ENCODE data around the gene C10orf62. TPM values are rescaled to one million over a fixed set of nuclear protein-coding genes. Genes with fewer than 3 reads are reported as not detected.

Gene C10orf62
- total RNA-seq, 1 donor from 2014 or later, result 0.82 TPM

GRCh38 chr10:97584798-97585438, 4.6 kb upstream of the C10orf62 start:
- DNase-seq, result no peak

GRCh38 chr10:97585439-97585811, 4.1 kb upstream of the C10orf62 start:
- DNase-seq, result no peak

- DNase-seq, result no peak
Observed at GRCh38 chr10:97587183-97587582, 2.3 kb upstream of the C10orf62 start.

DNA sequence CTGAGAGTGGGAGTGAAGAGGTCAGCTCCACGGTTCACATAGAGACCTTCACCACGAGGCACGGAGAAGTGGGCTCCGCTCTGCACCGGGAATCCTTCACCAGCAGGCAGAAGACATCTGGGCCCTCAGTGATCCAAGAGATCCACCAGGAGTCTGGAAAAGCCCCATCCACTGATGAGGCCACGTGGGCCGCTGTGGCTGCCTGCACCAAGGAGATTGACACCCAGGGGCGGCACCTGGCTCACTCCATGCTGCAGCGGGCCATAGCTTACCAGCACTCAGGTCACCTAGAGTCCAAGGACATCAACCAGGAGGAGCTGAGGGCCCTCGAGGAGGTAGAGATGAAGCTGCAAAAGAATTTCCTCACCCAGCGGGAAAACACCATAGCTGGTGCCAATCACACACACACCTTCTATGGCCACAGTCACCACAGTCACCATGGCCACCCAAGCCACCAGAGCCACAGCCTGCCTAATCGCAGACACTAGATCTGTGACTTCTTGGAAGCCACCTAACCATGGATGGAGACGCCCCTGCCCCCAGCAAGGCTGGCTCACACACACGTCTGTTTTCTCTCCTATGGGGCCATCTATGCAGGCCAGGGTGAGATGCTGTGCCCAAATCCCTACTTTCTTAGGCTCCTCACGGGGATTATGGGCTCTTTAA, 694 bp downstream of the C10orf62 start:
- DNase-seq, result no peak

GRCh38 chr10:97590748-97591495, 1.4 kb downstream of the C10orf62 start:
- no peak for DNase-seq

DNA sequence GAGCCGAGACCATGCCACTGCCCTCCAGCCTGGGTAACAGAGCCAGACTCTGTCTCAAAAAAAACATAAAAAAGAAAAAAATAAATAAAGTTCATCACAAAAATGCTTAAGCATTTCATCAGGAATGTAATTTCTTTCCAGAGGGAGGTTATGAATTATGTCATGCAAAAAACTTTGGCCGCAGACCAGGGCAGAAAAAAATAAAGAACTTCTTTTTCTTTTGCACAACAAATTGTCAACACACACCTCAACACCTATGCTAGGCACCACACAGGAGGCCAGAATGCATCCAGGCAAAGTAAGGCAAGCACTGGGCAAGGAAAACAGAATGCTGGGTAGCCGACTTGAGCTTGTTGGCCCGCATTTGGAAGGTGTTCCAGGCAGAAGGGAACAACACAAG, 3.9 kb downstream of the C10orf62 start:
- DNase-seq, result peak; percentile 50

GRCh38 chr10:97596101-97597082, 6.9 kb downstream of the C10orf62 start:
- DNase-seq, result no peak

- no peak for DNase-seq
Observed at GRCh38 chr10:97597778-97598177, 8.3 kb downstream of the C10orf62 start.

DNA sequence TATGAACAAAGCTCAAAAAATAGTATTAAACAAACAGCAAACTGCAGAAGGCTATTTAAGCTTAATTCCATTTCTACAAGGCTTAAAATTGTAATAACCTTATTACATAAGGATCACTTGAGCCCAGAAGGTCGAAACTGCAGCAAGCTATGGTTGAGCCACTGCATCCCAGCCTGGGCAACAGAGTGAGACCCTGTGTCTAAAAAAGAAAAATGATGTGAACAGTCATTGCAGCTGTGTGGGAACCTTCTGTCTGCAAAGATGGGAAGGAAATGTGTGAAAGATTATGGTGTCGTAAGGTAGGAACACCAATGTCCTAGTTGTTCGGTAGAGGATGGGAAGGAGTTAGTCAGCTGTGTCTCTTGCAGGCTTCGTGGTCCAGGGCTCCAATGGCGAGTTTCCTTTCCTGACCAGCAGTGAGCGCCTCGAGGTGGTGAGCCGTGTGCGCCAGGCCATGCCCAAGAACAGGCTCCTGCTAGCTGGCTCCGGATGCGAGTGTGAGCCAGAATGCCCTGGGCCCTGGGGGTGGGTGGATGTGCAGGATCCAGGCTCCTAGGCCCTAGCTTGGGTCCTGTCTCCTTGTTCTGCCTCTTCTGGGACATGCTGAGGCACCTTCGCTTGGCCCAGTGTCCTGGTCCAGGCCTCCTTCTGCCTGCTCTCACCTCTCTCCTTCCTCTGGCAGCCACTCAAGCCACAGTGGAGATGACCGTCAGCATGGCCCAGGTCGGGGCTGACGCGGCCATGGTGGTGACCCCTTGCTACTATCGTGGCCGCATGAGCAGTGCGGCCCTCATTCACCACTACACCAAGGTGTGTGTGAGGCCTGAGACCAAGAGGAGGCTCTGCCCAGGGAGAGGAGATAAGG, 9.1 kb downstream of the C10orf62 start:
- DNase-seq, result no peak

DNA sequence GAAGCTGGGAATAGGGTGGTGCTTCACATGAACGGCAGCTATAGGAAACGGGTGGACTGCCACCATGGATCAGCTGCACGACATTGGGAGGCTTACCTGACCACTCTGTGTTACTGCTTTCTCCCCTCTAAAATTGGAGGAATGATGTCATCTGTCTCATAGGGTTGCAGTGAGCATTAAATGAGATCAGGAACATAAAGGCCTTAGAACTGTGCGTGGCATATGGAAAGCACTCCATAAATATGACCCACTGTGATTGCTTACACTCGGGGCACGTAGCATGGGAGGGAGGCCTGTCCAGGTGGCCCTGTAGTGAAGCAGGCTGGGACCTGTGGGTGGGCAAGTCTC, 9.7 kb downstream of the C10orf62 start:
- DNase-seq, result no peak

DNA sequence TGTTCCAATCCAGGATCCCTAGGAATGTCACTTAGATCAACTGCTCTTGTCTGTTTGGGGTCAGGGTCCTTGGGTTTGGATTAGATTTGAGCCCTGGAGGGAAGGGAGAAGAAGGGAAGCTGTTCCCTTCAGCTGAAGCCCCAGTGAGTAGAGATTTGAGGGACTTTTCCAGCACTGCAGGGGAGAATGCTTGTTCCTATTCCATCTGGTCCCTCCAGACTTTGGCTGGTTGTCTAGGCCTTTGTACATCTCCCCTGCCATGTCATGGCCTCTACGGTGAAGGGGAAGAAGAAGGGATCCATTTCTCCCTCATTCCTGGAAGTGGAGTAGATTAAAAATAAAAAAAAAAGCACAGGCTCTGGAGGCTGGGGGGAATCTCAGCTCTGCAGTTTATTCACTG, 11.1 kb downstream of the C10orf62 start:
- no peak for DNase-seq

- peak; percentile 37 for DNase-seq
Observed at GRCh38 chr10:97601268-97602215, 12.0 kb downstream of the C10orf62 start.

GRCh38 chr10:97607095-97607636, 17.6 kb downstream of the C10orf62 start:
- DNase-seq, result no peak

DNA sequence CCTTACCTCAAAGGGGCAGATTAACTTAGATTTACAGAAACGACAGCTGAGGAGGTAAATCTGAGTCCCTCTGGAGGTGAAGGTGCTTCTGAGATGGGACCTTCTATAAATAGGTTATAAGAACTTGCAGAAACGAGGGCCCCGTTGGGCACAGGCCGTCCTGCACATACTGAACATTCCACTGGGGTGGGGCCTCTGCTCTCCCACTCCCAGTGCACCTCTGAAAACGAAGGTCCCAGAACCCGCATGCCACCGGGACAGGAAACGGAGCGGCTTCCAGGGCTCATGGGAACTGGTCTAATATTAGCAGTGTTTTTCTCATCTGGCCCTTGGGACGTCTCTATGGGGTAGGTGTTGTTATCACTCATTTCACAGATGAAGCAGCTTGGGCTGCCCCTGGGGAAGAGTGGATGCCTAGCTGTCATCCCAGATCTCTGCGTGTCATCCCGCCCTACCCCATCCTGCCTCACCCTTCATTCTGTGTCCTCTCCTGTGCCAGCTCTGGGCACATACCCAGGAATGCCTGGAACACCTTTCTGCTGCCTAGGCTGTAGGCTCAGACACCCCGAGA, 19.6 kb downstream of the C10orf62 start:
- peak; percentile 77 for DNase-seq

DNA sequence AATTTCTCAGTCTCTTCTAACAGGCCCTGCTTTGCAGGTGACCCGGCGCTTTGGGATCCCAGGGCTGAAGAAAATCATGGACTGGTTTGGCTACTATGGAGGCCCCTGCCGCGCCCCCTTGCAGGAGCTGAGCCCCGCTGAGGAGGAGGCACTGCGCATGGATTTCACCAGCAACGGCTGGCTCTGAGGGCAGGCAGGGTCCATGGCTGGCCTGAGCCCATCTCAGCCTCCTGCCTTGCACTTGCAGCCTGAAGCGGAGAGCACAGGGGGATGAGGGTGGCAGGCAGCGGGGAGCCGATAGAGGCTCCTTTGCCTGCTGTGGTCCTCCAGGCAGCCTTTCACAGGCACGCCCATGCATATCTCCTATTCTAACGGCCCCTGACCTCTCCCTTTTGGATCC, 22.0 kb downstream of the C10orf62 start:
- no peak for DNase-seq

GRCh38 chr10:97612386-97612785, 22.9 kb downstream of the C10orf62 start:
- DNase-seq, result peak; percentile 79

GRCh38 chr10:97618285-97618684, 28.8 kb downstream of the C10orf62 start:
- no peak for DNase-seq

DNA sequence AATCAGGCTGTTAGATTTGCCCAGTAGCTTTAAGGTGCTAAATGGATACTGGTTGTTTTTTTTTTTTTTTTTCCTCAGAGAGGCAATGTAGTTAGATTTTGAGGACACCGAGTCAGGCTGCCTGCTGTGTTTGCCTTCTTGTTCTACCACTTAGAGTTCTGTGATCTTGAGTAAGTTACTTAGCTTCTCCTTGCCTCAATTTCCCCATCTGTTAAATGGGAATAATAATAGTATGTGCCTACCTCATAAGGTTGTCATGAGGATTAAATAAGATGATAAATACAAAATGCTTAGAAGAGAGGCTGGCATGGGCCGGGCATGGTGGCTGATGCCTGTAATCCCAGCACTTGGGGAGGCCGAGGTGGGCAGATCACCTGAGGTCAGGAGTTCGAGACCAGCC, 29.2 kb downstream of the C10orf62 start:
- no peak for DNase-seq

- DNase-seq, result no peak
Observed at GRCh38 chr10:97623277-97623676, 33.8 kb downstream of the C10orf62 start.

- no peak for DNase-seq
Observed at GRCh38 chr10:97627731-97628130, 38.2 kb downstream of the C10orf62 start.
